ENCODE measurements around the gene MOSPD2. TPM values are rescaled to one million over a fixed set of nuclear protein-coding genes. Genes with fewer than 3 reads are reported as not detected.
A peak's percentile ranks its signal among the peaks of the same experiment; 100 is the strongest.

MOSPD2 gene
- total RNA-seq, 1 donor, result 29.0 TPM

GRCh38 chrX:14851526-14851925 lies 21.7 kb upstream of the MOSPD2 start:
- Histone ChIP-seq H3K4me1 (ENCODE audit: insufficient read depth, low read length) (no peaks in the 10 kb centered on the region), H3K79me2 (ENCODE audit: insufficient read depth, low read length) (no peaks in the 10 kb centered on the region), H3K9me3 (ENCODE audit: low read depth, low read length) (no peaks in the 10 kb centered on the region), H3K27me3 (ENCODE audit: insufficient read depth, low read length) (no peaks in the 10 kb centered on the region), H3K36me3 (ENCODE audit: insufficient read depth, low read length) (no peaks in the 10 kb centered on the region), H3K4me3 (ENCODE audit: insufficient read depth, low read length) (no peak overlapping the region), H3K4me2 (ENCODE audit: insufficient read depth, low read length) (no peak overlapping the region), H2AFZ (ENCODE audit: low read length) (no peak overlapping the region), H3K27ac (ENCODE audit: low read depth, low read length) (no peak overlapping the region), H4K20me1 (ENCODE audit: insufficient read depth, low read length) (no peaks in the 10 kb centered on the region)
- no peak for DNase-seq (ENCODE audit: insufficient read length, low spot score, missing footprints)
- no peak for TF ChIP-seq CTCF (IDR thresholded peaks at IDR 0.05; ENCODE audit: extremely low read depth, low read depth, low read length)

GRCh38 chrX:14864631-14865030 lies 8.6 kb upstream of the MOSPD2 start:
- Histone ChIP-seq H3K27ac (ENCODE audit: low read depth, low read length) (peak overlapping the region; percentile 67), H3K79me2 (ENCODE audit: insufficient read depth, low read length) (peaks cover 22% of the 10 kb centered on the region), H4K20me1 (ENCODE audit: insufficient read depth, low read length) (no peaks in the 10 kb centered on the region), H3K27me3 (ENCODE audit: insufficient read depth, low read length) (no peaks in the 10 kb centered on the region), H3K9me3 (ENCODE audit: low read depth, low read length) (peaks cover 4% of the 10 kb centered on the region), H3K4me2 (ENCODE audit: insufficient read depth, low read length) (peak overlapping the region; percentile 55), H3K4me1 (ENCODE audit: insufficient read depth, low read length) (peaks cover 14% of the 10 kb centered on the region), H2AFZ (ENCODE audit: low read length) (no peak overlapping the region), H3K4me3 (ENCODE audit: insufficient read depth, low read length) (no peak overlapping the region), H3K36me3 (ENCODE audit: insufficient read depth, low read length) (peaks cover 3% of the 10 kb centered on the region)
- peak; percentile 21 for DNase-seq (ENCODE audit: insufficient read length, low spot score, missing footprints)
- TF ChIP-seq CTCF (IDR thresholded peaks at IDR 0.05; ENCODE audit: extremely low read depth, low read depth, low read length), result no peak

GRCh38 chrX:14865201-14865600 lies 8.0 kb upstream of the MOSPD2 start:
- Histone ChIP-seq H4K20me1 (ENCODE audit: insufficient read depth, low read length) (no peaks in the 10 kb centered on the region), H3K4me3 (ENCODE audit: insufficient read depth, low read length) (no peak overlapping the region), H3K36me3 (ENCODE audit: insufficient read depth, low read length) (peaks cover 3% of the 10 kb centered on the region), H3K27ac (ENCODE audit: low read depth, low read length) (peak overlapping the region; percentile 67), H3K9me3 (ENCODE audit: low read depth, low read length) (peaks cover 4% of the 10 kb centered on the region), H2AFZ (ENCODE audit: low read length) (peak overlapping the region; percentile 27), H3K4me1 (ENCODE audit: insufficient read depth, low read length) (peaks cover 14% of the 10 kb centered on the region), H3K27me3 (ENCODE audit: insufficient read depth, low read length) (no peaks in the 10 kb centered on the region), H3K4me2 (ENCODE audit: insufficient read depth, low read length) (peak overlapping the region; percentile 55), H3K79me2 (ENCODE audit: insufficient read depth, low read length) (peaks cover 24% of the 10 kb centered on the region)
- peak; percentile 48 for DNase-seq (ENCODE audit: insufficient read length, low spot score, missing footprints)
- no peak for TF ChIP-seq CTCF (IDR thresholded peaks at IDR 0.05; ENCODE audit: extremely low read depth, low read depth, low read length)

- Histone ChIP-seq H3K4me3 (ENCODE audit: insufficient read depth, low read length) (no peak overlapping the region), H3K4me2 (ENCODE audit: insufficient read depth, low read length) (peak overlapping the region; percentile 82), H3K79me2 (ENCODE audit: insufficient read depth, low read length) (peaks cover 60% of the 10 kb centered on the region)
These were observed 1.5 kb upstream of the MOSPD2 start for GRCh38 chrX:14871767-14872166.

More at GRCh38 chrX:14871767-14872166, 1.5 kb upstream of the MOSPD2 start:
- DNase-seq (ENCODE audit: insufficient read length, low spot score, missing footprints), result peak; percentile 13
- Histone ChIP-seq H3K9me3 (ENCODE audit: low read depth, low read length) (peaks cover 4% of the 10 kb centered on the region), H4K20me1 (ENCODE audit: insufficient read depth, low read length) (no peaks in the 10 kb centered on the region), H3K4me1 (ENCODE audit: insufficient read depth, low read length) (peaks cover 6% of the 10 kb centered on the region), H3K27ac (ENCODE audit: low read depth, low read length) (no peak overlapping the region), H3K27me3 (ENCODE audit: insufficient read depth, low read length) (no peaks in the 10 kb centered on the region), H3K36me3 (ENCODE audit: insufficient read depth, low read length) (peaks cover 3% of the 10 kb centered on the region), H2AFZ (ENCODE audit: low read length) (no peak overlapping the region)
- no peak for TF ChIP-seq CTCF (IDR thresholded peaks at IDR 0.05; ENCODE audit: extremely low read depth, low read depth, low read length)
